ENCODE measurements around the gene ADAP1.
A peak's percentile ranks its signal among the peaks of the same experiment; 100 is the strongest.

Gene ADAP1

GRCh38 chr7:919924-920341 is 34.5 kb downstream of the ADAP1 start:
- DNase-seq = no peak

GRCh38 chr7:919114-919442 is 35.4 kb downstream of the ADAP1 start:
- DNase-seq = no peak

DNA sequence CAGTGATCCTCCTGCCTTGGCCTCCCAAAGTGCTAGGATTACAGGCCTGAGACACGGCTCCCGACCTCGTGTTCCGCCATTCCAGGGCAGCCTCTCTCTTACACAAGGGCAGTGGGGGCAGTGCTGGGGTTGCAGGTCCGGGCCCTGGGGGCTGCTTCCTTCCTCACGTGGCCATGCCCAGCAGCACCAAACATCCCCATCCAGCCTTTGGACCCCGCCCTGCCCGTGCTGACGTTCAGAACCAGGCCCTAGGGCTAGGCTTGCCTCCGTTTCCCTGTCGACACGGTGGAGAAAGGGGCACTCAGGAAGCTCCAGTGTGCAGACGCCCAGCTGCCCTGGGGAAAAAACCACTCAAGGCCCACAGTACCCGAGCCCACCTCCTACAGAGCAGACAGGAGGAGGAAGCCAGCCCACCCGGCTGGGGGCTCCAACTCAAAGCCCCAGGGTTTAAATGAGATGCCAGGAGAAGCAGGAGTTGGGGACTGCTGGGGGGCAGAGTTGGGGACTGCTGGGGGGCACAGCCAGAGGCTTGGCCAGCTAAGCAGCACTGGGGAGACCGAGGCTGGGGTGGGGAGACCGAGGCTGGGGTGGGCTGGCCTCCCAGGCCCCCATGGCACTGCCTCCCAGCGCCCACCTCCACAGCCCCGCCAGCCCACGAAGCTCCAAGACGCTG is 35.9 kb downstream of the ADAP1 start:
- DNase-seq = no peak

DNA sequence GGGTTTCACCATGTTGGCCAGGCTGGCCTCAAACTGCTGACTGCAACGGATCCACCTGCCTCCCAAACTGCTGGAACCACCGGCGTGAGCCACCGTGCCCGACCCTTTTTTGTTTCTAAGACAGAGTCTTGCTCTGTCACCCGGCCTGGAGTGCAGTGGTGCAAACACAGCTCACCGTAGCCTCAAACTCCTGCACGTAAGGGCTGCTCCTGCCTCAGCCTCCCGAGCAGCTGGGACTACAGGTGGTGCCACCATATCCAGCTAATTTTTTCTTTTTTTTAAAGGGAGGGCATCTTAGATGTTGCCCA is 36.4 kb downstream of the ADAP1 start:
- DNase-seq = no peak

GRCh38 chr7:917255-918117 is 37.0 kb downstream of the ADAP1 start:
- no peak for DNase-seq

DNA sequence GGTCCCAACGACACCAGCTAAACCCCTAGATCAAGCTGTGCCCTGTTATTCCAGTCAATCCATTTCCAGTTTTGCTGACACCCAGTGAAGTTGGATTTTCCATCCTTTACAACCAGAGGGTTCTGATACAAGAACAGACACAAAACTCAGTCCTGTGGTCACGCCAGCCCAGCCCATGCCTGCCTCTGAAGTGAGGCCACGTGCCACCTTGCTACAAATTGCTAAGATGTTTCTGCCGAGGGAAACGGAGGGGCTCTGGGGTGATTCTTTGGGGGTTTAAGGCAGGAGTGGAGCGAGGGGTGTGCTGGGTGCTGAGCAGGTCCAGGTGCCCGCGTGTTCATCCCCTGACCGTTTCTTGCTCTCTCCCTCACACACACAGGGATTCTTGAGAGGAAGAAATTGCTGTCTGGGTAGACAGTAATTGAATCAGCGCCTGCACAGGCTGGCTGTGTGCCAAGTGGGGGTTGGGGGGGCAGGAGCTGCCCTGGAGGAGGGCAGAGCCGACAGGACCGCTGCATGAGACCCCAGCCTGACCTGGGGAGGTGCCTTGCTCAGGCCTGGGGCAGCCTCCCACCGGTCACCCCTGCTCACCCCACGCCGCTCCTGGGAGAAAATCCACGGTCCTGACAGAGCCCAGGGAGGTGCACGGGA is 38.1 kb downstream of the ADAP1 start:
- no peak for DNase-seq

DNA sequence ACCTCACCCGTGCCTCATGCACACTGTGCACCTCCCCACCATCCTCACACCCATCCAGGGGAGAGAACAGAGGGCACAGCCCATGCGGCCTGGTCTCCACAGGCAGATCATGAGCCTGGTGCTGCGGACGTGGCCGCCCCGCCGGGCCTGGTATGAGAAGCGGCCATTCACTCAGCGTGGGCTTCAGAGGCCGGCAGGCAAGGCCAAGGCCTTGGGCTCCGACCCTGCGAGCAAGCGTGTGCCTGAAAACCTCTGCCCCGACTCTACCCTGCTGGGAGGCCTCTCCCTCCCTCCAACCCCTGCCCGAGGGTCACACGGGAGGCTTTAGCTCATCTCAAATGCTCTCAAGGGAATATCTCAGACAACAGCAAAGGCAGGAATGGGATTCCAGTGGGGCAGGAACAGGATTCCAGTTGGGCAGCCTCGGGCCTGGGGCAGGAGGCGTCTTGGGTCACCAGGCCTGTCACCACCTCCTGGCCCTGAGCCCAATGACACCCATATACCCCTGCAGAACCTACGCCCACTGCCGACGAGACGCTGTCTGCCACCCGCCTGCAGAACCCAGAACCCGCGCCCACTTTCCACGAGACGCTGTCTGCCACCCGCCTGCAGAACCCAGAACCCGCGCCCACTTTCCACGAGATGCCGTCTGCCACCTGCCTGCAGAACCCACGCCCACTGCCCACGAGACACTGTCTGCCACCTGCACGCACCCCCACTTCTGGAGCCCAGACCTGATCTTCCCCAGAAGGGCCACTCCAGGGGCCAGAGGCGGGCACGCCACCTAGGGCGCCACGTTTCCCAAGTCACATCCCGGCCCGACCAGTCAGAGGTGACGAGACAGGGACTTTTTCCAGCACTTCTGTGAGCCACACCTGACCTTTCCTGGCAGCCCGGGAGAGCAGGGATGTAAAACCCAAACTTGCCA is 38.9 kb downstream of the ADAP1 start:
- peak in 1 of 2 experiments; percentile 38 for DNase-seq

GRCh38 chr7:914521-915194 is 39.8 kb downstream of the ADAP1 start:
- DNase-seq = no peak

- DNase-seq = peak; percentile 32 to 84
Observed at GRCh38 chr7:913736-914520, 40.6 kb downstream of the ADAP1 start.

DNA sequence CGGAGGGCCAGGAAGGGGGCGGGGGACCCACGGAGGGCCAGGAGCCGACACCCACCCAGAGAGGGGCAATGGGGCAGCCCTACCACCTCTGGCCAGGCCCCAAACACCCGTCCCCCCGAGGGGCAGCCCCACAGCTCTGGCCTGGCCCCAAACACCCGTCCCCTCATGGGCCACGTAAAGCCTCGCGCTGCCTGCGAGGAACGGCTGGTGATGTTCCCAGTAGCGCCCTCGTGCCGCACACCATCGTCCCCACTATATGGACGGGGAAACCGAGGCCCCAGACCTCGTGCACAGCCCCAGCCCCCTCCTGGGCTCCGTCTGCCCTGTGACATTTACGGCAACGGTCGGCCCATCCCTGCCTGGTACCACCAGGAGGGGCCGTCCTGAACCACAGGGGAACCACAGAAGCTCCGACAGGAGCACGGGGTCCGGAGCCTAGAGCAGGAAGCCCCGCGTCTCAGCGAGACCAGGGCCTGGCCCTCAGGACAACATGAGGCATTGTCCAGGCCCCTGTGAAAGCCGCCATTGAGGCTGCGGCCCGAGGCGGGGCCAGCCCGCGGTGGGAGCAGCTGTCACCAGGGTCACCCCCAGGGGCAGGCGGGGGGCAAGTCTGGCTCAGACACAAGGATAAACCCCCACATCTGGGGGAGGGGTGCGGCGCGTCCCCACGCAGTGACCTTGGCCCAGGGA is 42.5 kb downstream of the ADAP1 start:
- no peak for DNase-seq

- DNase-seq = peak in 1 of 2 experiments; percentile 58
Observed at GRCh38 chr7:910931-911431, 43.5 kb downstream of the ADAP1 start.

- peak; percentile 48 to 72 for DNase-seq
Observed at GRCh38 chr7:910441-910861, 44.0 kb downstream of the ADAP1 start.

GRCh38 chr7:909358-910329 is 44.8 kb downstream of the ADAP1 start:
- DNase-seq = no peak

GRCh38 chr7:908591-909357 is 45.7 kb downstream of the ADAP1 start:
- peak; percentile 14 to 64 for DNase-seq

- DNase-seq = no peak
Observed at GRCh38 chr7:908159-908581, 46.3 kb downstream of the ADAP1 start.

DNA sequence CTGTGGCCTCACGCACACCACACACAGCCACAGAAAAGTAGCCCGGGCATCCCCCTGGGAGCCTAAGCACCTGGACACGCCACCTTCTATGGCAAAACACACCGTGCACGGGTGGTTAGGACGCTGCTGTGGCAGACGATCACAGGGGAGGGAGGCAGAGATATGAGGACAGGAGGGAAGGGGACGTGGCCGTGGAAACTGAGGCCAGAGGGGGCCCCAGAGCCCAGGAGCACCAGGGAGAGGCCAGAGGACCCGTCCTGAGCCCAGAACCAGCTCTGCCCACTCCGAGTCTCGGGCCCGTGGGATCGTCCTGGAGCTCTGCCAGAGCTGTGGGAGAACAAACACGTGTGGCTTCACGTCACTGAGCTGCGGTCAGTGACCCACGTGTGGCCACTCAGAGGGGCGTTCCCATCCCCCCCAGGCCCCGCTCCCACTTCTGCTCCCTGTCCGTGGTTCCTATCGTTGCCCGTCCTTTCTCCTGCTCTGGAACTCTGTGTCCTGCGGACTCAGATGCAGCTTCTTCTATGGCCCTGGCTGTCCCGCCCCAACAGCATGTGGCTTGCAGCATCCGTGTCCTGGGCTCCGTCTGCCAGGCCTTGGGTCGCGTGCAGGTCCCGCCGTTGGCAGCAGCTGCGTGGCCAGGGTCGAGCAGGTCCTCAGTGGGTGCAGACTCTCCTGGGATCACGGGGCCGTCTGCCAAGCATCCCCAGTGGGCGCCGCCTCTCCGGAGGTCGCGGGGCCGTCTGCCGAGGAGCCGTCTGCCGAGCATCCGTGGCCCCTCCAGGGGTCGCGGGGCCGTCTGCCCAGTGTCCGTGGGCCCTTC is 47.1 kb downstream of the ADAP1 start:
- DNase-seq = peak; percentile 7 to 64

DNA sequence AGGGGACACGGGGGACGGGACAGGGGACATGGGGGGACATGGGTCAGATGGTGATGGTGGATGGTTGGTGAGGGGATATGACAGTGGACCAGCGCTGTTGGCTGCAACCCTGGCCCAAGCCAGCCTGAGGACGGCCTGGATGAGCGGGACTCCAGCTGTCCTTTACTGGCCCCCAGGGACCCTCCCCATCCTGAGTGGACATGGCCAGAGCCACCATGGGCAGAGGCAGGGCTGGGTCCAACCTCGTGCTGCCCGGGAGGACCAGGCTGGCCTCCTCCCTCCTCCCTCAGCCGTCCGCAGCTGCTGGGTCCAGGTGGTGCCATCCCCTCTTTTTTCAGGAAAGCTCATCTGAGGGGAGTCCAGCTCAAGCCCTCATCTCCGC is 47.7 kb downstream of the ADAP1 start:
- DNase-seq = no peak

DNA sequence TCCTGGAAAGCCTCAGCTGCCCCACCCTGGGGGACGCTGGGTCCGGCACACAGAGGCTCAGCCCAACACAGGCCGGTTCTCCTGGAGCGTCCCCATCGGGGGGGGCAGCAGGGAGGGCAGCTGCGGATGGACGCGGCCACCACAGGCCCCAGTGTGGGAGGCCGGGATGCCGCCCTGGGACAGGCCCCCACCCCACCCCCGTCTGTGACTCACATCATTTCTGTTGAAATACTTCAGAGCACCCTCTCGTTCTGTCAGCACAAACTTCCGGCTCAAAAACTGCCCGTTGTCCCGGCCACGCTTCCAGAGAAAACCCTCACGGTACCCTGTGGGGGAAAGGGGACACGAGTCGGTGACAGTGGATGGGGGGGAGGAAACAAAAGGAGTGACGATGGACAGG is 49.6 kb downstream of the ADAP1 start:
- no peak for DNase-seq

Measured in NCI-H526 (cell line).